Retinal pigment epithelial cell (primary cell): ENCODE data around the gene TMED5.
"Not testable (repeated sequence)": the region's sequence is repeated elsewhere in the genome, so short reads cannot be mapped to it uniquely, and the experiment has no call there.

Source experiments
- DNase-seq: peaks from one replicate; pipeline ENCODE4 v3.0.0-alpha.2; 2010; ENCODE audit warnings: low read depth
- H3K4me3 ChIP-seq: 2 replicates; pipeline ENCODE4 v1.5.1; 2011; ENCODE audit warnings: mild to moderate bottlenecking, low read length, control low read depth, moderate library complexity
- CTCF ChIP-seq: conservative IDR thresholded peaks from 2 replicates; pipeline ENCODE4 v1.5.1; 2011; ENCODE audit warnings: low read depth, low read length, control low read depth, inconsistent platforms

TMED5 gene

GRCh38 chr1:93171549-93172034, 8.6 kb downstream of the TMED5 start:
- no peak for DNase-seq
- H3K4me3 ChIP-seq, result no peak overlapping the region
- TF ChIP-seq CTCF, result no peak

GRCh38 chr1:93170141-93170678, 10.0 kb downstream of the TMED5 start:
- DNase-seq, H3K4me3 ChIP-seq: not testable (repeated sequence)

- no peak for TF ChIP-seq CTCF
- no peak for DNase-seq
Measured at GRCh38 chr1:93167006-93167405, 13.2 kb downstream of the TMED5 start.

GRCh38 chr1:93165895-93166294, 14.3 kb downstream of the TMED5 start:
- not testable (repeated sequence) for H3K4me3 ChIP-seq, DNase-seq

More at GRCh38 chr1:93167006-93167405, 13.2 kb downstream of the TMED5 start:
- H3K4me3 ChIP-seq, result no peak overlapping the region

- H3K4me3 ChIP-seq, result no peak overlapping the region
- DNase-seq, result no peak
- TF ChIP-seq CTCF, result no peak
Measured at GRCh38 chr1:93164816-93165215, 15.4 kb downstream of the TMED5 start.

GRCh38 chr1:93163314-93163713, 16.9 kb downstream of the TMED5 start:
- not testable (repeated sequence) for DNase-seq, H3K4me3 ChIP-seq

- no peak overlapping the region for H3K4me3 ChIP-seq
- DNase-seq, result no peak
- no peak for TF ChIP-seq CTCF
Measured at GRCh38 chr1:93159337-93159736, 20.9 kb downstream of the TMED5 start.

GRCh38 chr1:93155335-93155734, 24.9 kb downstream of the TMED5 start:
- no peak overlapping the region for H3K4me3 ChIP-seq
- TF ChIP-seq CTCF, result no peak
- no peak for DNase-seq

- H3K4me3 ChIP-seq, result no peak overlapping the region
- TF ChIP-seq CTCF, result no peak
- DNase-seq, result no peak
Measured at GRCh38 chr1:93154898-93155297, 25.3 kb downstream of the TMED5 start.
